ENCODE results near the gene HIVEP3.

HIVEP3 gene

DNA sequence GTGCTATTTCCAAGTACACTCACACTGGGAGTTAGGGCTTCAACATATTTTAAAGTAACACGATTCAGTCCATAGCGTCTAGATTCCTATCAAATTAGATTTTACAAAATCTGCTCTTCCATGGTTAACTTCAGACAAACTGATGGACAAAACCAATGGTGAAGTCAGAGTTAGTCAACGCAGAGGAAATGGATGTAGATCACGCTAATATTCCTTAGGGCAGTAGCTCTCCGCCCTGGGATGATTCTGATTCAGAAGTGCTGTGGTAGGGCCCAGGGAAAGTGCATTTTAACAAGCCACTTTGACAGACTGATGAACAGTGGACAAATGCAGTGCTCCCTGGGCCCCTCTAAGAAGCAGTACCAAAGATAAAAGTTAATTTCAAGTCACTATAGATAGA, 83.2 kb downstream of the HIVEP3 start:
- H3K9ac ChIP-seq (ENCODE audit: low read length) = no peak overlapping the region
- no peaks in the 10 kb centered on the region for H3K36me3 ChIP-seq (ENCODE audit: control insufficient read depth, insufficient read depth, low read length)
- H3K4me3 ChIP-seq (ENCODE audit: low read length) = no peak overlapping the region
- no peaks in the 10 kb centered on the region for H3K4me1 ChIP-seq (ENCODE audit: control insufficient read depth, insufficient read depth, low read length)
- no peaks in the 10 kb centered on the region for H3K9me3 ChIP-seq (ENCODE audit: control insufficient read depth, low read length)
- no peaks in the 10 kb centered on the region for H3K27me3 ChIP-seq (ENCODE audit: control insufficient read depth, insufficient read depth, low read length)

DNA sequence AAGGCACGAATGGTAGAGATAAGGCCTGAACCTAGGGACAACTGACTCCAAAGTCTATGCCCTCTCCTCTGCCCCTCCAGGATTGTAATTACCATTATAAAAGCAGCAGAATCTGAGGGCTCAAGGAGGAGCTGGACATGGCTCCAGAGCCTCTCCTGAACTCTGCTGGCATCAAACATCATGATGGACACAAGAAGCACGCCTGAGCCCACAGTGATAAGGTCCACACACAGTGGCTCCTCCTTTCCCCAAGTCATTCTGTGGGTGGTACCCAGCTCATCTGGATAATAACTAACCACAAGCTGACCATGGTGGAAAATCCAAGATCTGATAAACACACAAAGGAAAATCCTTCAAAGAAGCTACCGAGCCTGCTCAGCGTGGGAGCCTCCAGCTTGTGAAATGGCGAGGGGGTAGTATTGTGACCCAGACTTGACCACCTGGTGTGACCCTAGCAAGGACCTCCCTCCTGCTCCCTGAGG, 85.2 kb downstream of the HIVEP3 start:
- H3K36me3 ChIP-seq (ENCODE audit: control insufficient read depth, insufficient read depth, low read length) = no peaks in the 10 kb centered on the region
- H3K9ac ChIP-seq (ENCODE audit: low read length) = no peak overlapping the region

DNA sequence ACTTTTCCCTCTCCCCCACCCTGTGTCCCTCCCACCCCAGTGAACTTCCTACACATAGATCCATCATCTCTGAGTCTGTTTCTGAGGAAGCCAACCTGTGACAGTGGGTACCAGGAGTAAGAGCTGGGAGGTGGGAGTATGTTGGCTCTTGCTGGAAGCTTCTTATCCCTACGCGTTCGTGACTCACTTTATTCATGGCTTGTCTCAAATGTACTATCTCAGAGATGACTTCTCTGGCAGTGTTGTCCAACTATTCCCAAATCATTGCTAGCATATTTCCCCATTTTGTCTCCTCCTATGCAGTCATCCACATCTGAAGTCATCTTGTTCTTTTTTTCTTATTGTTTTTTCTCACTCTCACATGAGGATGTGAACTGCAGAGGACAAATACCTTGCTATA, 88.0 kb downstream of the HIVEP3 start:
- Histone ChIP-seq H3K9me3 (ENCODE audit: control insufficient read depth, low read length) (no peaks in the 10 kb centered on the region), H3K27me3 (ENCODE audit: control insufficient read depth, insufficient read depth, low read length) (no peaks in the 10 kb centered on the region), H3K4me3 (ENCODE audit: low read length) (no peak overlapping the region), H3K9ac (ENCODE audit: low read length) (no peak overlapping the region), H3K4me1 (ENCODE audit: control insufficient read depth, insufficient read depth, low read length) (no peaks in the 10 kb centered on the region), H3K36me3 (ENCODE audit: control insufficient read depth, insufficient read depth, low read length) (no peaks in the 10 kb centered on the region)

More for the DNA sequence above, 85.2 kb downstream of the HIVEP3 start:
- H3K4me3 ChIP-seq (ENCODE audit: low read length) = no peak overlapping the region
- H3K9me3 ChIP-seq (ENCODE audit: control insufficient read depth, low read length) = no peaks in the 10 kb centered on the region
- no peaks in the 10 kb centered on the region for H3K4me1 ChIP-seq (ENCODE audit: control insufficient read depth, insufficient read depth, low read length)
- H3K27me3 ChIP-seq (ENCODE audit: control insufficient read depth, insufficient read depth, low read length) = no peaks in the 10 kb centered on the region

DNA sequence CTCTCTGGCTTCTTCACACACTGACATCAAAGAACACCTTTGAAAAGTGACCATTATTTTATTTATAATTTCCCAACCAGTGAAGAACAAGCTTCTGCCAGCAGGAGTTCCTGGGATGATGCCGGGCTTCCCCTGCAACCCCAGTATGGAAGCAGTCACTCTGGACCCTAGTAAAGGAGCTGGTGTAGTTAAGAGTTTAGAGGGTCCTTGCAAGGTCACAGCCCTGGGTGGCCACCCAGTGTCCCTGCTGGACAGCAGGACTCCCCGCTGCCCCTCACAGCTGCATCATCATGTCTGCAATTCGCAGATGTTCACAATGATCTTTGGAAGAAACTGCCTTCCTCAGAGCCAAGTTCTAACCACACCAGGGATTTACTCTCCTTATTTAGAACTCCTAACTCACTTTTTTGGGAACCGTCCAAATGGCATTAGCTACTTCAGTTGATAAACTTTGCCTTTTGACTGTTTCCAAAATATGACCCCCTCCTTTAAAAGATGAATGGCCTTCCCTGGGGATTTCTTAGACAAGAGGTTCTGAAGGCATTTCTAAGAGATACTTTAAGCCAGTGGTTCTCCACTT, 90.6 kb downstream of the HIVEP3 start:
- no peak overlapping the region for H3K9ac ChIP-seq (ENCODE audit: low read length)
- H3K4me1 ChIP-seq (ENCODE audit: control insufficient read depth, insufficient read depth, low read length) = peaks cover 14% of the 10 kb centered on the region

DNA sequence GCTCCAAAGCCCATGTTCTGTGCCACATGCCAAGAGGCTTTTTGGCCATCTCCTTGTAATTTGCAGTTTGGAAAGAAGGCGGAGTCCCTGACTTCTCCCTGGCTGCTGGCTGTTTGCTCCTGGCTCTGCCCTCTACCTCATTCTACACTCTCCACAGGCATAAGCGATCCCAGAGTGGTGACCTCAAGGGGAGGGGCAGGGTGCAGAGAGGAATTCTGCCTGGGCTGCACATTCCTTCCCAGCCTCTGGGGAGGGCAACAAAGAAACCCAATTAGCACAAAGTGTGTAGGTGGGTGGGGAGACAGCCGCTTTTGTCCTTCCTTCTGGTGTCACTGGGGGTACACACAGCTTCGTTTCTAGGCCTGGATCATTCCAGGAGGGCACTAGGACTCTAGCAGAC, 95.3 kb downstream of the HIVEP3 start:
- H3K9me3 ChIP-seq (ENCODE audit: control insufficient read depth, low read length) = no peaks in the 10 kb centered on the region
- H3K4me1 ChIP-seq (ENCODE audit: control insufficient read depth, insufficient read depth, low read length) = peaks cover 17% of the 10 kb centered on the region
- H3K36me3 ChIP-seq (ENCODE audit: control insufficient read depth, insufficient read depth, low read length) = no peaks in the 10 kb centered on the region
- H3K9ac ChIP-seq (ENCODE audit: low read length) = no peak overlapping the region
- H3K4me3 ChIP-seq (ENCODE audit: low read length) = no peak overlapping the region
- no peaks in the 10 kb centered on the region for H3K27me3 ChIP-seq (ENCODE audit: control insufficient read depth, insufficient read depth, low read length)

More for the DNA sequence above, 90.6 kb downstream of the HIVEP3 start:
- no peaks in the 10 kb centered on the region for H3K27me3 ChIP-seq (ENCODE audit: control insufficient read depth, insufficient read depth, low read length)
- no peaks in the 10 kb centered on the region for H3K36me3 ChIP-seq (ENCODE audit: control insufficient read depth, insufficient read depth, low read length)
- H3K4me3 ChIP-seq (ENCODE audit: low read length) = no peak overlapping the region
- H3K9me3 ChIP-seq (ENCODE audit: control insufficient read depth, low read length) = no peaks in the 10 kb centered on the region

DNA sequence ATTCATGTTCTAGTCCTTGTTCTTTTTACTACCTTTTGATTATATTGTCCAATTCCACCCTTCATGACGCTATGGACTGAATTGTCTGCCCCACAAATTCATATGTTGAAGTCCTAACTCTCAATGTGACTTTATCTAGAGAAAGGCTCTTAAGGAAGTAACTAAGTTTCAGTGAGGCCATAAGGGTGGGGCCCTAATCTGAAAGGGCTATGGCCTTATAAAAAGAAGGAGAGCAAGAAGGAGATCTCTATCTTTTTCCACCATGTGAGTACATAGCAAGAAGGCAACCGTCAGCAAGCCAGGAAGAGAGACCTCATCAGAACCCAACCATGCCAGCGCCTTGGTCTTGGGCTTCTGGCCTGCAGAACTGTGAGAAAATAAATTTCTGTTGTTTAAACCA, 95.9 kb downstream of the HIVEP3 start:
- no peak overlapping the region for H3K9ac ChIP-seq (ENCODE audit: low read length)
- no peaks in the 10 kb centered on the region for H3K27me3 ChIP-seq (ENCODE audit: control insufficient read depth, insufficient read depth, low read length)
- H3K4me3 ChIP-seq (ENCODE audit: low read length) = no peak overlapping the region
- no peaks in the 10 kb centered on the region for H3K36me3 ChIP-seq (ENCODE audit: control insufficient read depth, insufficient read depth, low read length)
- peaks cover 17% of the 10 kb centered on the region for H3K4me1 ChIP-seq (ENCODE audit: control insufficient read depth, insufficient read depth, low read length)
- no peaks in the 10 kb centered on the region for H3K9me3 ChIP-seq (ENCODE audit: control insufficient read depth, low read length)

DNA sequence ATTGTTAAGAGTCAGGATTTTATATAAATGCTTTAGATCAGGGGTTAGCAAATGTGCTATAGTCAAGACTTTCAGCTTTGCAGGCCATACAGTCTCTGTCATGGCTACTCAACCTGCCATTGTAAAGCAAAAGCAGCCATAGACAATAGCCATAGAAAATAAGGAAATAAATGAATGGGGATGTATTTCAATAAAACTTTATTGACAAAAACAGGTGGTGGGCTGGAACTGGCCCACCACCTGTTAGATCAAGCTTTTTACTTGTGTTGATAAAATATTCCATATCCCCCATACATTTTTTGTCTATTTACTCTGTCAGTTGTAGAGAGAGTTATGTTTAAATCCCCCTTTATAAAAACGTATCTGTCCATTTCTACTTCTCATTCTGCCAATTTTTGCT, 98.9 kb downstream of the HIVEP3 start:
- H3K4me1 ChIP-seq (ENCODE audit: control insufficient read depth, insufficient read depth, low read length) = peaks cover 17% of the 10 kb centered on the region
- H3K36me3 ChIP-seq (ENCODE audit: control insufficient read depth, insufficient read depth, low read length) = no peaks in the 10 kb centered on the region
- no peak overlapping the region for H3K4me3 ChIP-seq (ENCODE audit: low read length)
- H3K9me3 ChIP-seq (ENCODE audit: control insufficient read depth, low read length) = no peaks in the 10 kb centered on the region
- no peaks in the 10 kb centered on the region for H3K27me3 ChIP-seq (ENCODE audit: control insufficient read depth, insufficient read depth, low read length)
- no peak overlapping the region for H3K9ac ChIP-seq (ENCODE audit: low read length)

DNA sequence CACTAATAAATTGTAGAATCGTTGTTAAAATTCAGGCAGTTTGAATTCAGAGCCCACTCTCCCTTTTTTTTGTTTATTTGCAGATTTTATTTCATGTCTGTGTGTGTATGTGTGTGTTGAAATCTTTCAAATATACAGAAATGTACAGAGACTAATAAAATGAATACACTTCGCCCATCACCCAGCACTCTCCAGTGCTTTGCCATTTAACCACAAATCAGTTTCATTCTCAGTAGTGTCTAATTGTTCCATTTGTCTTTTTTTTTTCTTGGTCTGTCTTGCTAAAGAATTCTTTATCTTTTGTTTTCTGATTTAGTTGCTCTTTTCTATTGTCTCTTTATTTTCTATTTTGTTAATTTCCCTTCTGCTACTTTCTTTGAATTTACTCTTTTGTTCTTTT, 99.7 kb downstream of the HIVEP3 start:
- no peak overlapping the region for H3K4me3 ChIP-seq (ENCODE audit: low read length)
- no peaks in the 10 kb centered on the region for H3K9me3 ChIP-seq (ENCODE audit: control insufficient read depth, low read length)
- peaks cover 13% of the 10 kb centered on the region for H3K4me1 ChIP-seq (ENCODE audit: control insufficient read depth, insufficient read depth, low read length)
- H3K27me3 ChIP-seq (ENCODE audit: control insufficient read depth, insufficient read depth, low read length) = no peaks in the 10 kb centered on the region
- no peak overlapping the region for H3K9ac ChIP-seq (ENCODE audit: low read length)
- H3K36me3 ChIP-seq (ENCODE audit: control insufficient read depth, insufficient read depth, low read length) = no peaks in the 10 kb centered on the region

DNA sequence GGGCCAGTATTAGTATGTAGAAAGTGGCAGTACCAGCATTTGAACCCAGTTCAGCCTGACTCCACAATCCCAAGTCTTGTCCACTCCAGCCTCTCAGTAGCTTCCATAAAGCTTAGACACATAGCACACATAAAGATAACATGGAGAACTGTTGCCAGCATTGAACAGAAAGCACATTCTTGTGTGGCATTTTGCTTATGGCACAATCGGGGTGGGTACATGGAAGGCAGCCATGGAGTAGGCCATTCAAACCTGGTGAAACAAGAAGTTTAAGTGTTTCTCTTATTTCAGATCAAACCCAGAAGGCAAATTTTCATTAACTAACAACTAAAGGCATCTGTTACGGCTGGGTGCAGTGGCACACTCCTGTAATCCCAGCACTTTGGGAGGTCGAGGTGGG, 102.7 kb downstream of the HIVEP3 start:
- H3K27me3 ChIP-seq (ENCODE audit: control insufficient read depth, insufficient read depth, low read length) = no peaks in the 10 kb centered on the region
- H3K4me1 ChIP-seq (ENCODE audit: control insufficient read depth, insufficient read depth, low read length) = no peaks in the 10 kb centered on the region
- no peaks in the 10 kb centered on the region for H3K9me3 ChIP-seq (ENCODE audit: control insufficient read depth, low read length)
- no peaks in the 10 kb centered on the region for H3K36me3 ChIP-seq (ENCODE audit: control insufficient read depth, insufficient read depth, low read length)
- no peak overlapping the region for H3K9ac ChIP-seq (ENCODE audit: low read length)
- no peak overlapping the region for H3K4me3 ChIP-seq (ENCODE audit: low read length)

DNA sequence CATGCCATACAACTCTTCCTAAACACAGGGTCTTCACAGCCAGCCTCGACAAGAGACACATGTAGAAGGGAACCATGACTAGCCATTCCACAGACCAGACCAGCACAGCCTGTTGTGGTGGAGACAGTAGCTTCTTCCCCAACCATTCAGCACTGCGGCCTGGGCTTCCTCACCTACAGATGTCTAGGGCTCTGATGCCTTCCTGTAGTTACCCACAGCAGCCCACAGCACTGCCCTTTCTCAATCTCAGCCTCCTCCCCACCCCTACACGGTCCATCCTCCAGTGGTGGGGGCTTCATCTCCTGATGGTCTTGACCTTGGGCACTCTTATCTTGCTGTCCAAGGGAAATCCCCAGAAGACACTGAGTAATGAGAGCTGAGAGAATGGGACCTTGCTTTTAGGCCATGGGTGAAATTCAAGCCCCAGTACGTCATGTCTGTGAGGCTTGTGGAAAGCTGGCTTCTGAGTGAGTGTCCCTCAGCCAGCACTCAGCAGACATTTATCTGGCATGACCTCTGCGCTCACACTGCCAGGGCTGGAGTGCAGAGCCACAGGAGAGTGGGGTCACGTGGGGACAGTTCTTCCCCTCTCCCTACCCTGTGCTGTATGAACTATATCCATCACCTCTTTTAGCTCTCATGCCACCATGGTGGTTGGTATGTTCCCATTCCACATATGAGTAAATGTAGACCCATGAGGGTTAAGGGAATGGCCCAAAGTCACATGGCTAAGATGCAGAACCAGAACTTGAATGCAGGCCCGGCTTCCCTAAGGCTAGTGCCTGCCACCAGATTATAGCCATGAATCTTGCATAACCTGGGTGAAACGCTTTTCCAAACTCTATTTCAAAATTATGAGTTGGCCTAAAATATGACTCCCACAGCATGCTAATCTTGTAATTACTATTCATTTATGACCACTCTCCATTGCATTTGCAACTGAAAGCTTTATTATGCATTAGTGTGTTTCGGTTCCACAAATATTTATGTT, 104.7 kb downstream of the HIVEP3 start:
- H3K9me3 ChIP-seq (ENCODE audit: control insufficient read depth, low read length) = no peaks in the 10 kb centered on the region

DNA sequence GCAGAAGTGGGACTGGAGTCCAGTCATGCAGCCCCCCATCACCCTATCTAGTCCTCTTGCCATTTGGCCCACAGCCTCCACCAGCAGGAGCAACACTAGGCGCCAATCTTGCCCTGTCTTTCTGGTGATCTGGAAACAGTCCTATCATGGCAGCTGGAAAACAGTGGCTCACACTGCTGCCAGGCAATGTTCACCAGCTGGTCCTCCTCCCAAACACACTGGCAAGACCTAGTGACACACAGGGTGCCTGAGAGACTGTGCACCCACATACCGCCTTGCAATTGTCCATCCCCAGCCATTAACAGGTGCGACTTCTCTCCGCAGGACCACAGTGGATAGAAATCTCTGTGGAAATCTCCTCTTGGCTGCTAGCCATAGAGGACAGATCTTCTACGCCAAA, 105.5 kb downstream of the HIVEP3 start:
- Histone ChIP-seq H3K9ac (ENCODE audit: low read length) (no peak overlapping the region), H3K9me3 (ENCODE audit: control insufficient read depth, low read length) (no peaks in the 10 kb centered on the region), H3K4me1 (ENCODE audit: control insufficient read depth, insufficient read depth, low read length) (no peaks in the 10 kb centered on the region)

More for the DNA sequence above, 104.7 kb downstream of the HIVEP3 start:
- Histone ChIP-seq H3K4me3 (ENCODE audit: low read length) (no peak overlapping the region), H3K4me1 (ENCODE audit: control insufficient read depth, insufficient read depth, low read length) (no peaks in the 10 kb centered on the region), H3K27me3 (ENCODE audit: control insufficient read depth, insufficient read depth, low read length) (no peaks in the 10 kb centered on the region), H3K36me3 (ENCODE audit: control insufficient read depth, insufficient read depth, low read length) (no peaks in the 10 kb centered on the region), H3K9ac (ENCODE audit: low read length) (no peak overlapping the region)

DNA sequence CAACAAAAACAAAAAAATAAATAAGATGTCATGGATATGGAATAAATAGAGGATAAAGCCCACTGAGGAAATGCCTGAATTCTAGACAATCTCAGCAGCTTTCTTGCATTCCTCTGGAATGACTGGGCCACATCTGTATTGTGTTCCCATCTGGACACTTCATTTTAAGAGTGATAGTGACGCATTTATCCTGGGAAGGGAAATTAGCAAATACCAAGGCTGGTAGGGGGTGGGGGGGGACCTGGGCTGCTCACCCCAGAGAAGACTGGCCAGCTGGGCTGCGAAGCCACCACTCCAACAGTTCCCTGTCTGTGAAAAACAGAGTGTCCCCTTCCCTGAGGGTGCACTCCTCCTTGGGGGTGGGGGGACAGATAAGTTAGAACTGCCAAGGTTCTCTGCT, 106.3 kb downstream of the HIVEP3 start:
- H3K27me3 ChIP-seq (ENCODE audit: control insufficient read depth, insufficient read depth, low read length) = no peaks in the 10 kb centered on the region
- no peak overlapping the region for H3K4me3 ChIP-seq (ENCODE audit: low read length)
- no peaks in the 10 kb centered on the region for H3K4me1 ChIP-seq (ENCODE audit: control insufficient read depth, insufficient read depth, low read length)
- no peak overlapping the region for H3K9ac ChIP-seq (ENCODE audit: low read length)
- no peaks in the 10 kb centered on the region for H3K36me3 ChIP-seq (ENCODE audit: control insufficient read depth, insufficient read depth, low read length)
- no peaks in the 10 kb centered on the region for H3K9me3 ChIP-seq (ENCODE audit: control insufficient read depth, low read length)

More for the DNA sequence above, 105.5 kb downstream of the HIVEP3 start:
- no peaks in the 10 kb centered on the region for H3K27me3 ChIP-seq (ENCODE audit: control insufficient read depth, insufficient read depth, low read length)
- no peak overlapping the region for H3K4me3 ChIP-seq (ENCODE audit: low read length)
- no peaks in the 10 kb centered on the region for H3K36me3 ChIP-seq (ENCODE audit: control insufficient read depth, insufficient read depth, low read length)

Data from mucosa of stomach (tissue), 1 donor.